Thoracic aorta (tissue), 2 donors: ENCODE data around the gene CSHL1. TPM values are rescaled to one million over a fixed set of nuclear protein-coding genes. Genes with fewer than 3 reads are reported as not detected.
A peak's percentile ranks its signal among the peaks of the same experiment; 100 is the strongest.
"Not testable (repeated sequence)": the region's sequence is repeated elsewhere in the genome, so short reads cannot be mapped to it uniquely, and the experiment has no call there.

Source experiments
- ATAC-seq: fragments of 150-250 bp; one replicate; pipeline ENCODE4 v1.8.0; 2017; ENCODE audit warnings: low read depth; ENCODE audit not compliant: insufficient number of reproducible peaks, low FRiP score
- DNase-seq: peaks from one replicate; pipeline ENCODE4 v3.0.0-alpha.2; 2020; ENCODE audit warnings: low spot score
- H3K27ac ChIP-seq, 2 donors: fragments of 200-600 bp; sonication (generic); 1 replicate in 1 of 2; 2 replicates in 1 of 2; pipeline ENCODE4 v1.5.1; 2016; ENCODE audit warnings: mild to moderate bottlenecking in 2 of 2, moderate library complexity in 2 of 2
- H3K27me3 ChIP-seq: fragments of 200-600 bp; sonication (generic); replicated peaks from 2 replicates; pipeline ENCODE4 v1.6.0; 2016; ENCODE audit warnings: mild to moderate bottlenecking; ENCODE audit not compliant: insufficient read depth
- H3K36me3 ChIP-seq: fragments of 200-600 bp; sonication (generic); one replicate; pipeline ENCODE4 v1.5.1; 2016
- H3K4me1 ChIP-seq, 2 donors: fragments of 200-600 bp; sonication (generic); 1 replicate in 1 of 2; 2 replicates in 1 of 2; pipeline versions ENCODE4 v1.5.1 to v1.6.0; 2016; ENCODE audit warnings: low read depth in 2 of 2, mild to moderate bottlenecking in 1 of 2; ENCODE audit not compliant: control insufficient read depth in 1 of 2
- H3K4me3 ChIP-seq: fragments of 200-600 bp; sonication (generic); 2 replicates; pipeline ENCODE4 v1.5.1; 2016; ENCODE audit warnings: mild to moderate bottlenecking
- H3K9me3 ChIP-seq: fragments of 200-600 bp; sonication (generic); 2 replicates; pipeline ENCODE4 v1.5.1; 2016
- total RNA-seq, 2 donors: library from RNA; depleted of rRNA; stranded (reverse); fragments of >200 nt; gene quantifications; one replicate each; pipeline versions ENCODE4 v1.1.0 to v1.2.3, GENCODE V29; 2016

CSHL1 gene
- total RNA-seq, 2 donors from 2014 or later, result not detected

DNA sequence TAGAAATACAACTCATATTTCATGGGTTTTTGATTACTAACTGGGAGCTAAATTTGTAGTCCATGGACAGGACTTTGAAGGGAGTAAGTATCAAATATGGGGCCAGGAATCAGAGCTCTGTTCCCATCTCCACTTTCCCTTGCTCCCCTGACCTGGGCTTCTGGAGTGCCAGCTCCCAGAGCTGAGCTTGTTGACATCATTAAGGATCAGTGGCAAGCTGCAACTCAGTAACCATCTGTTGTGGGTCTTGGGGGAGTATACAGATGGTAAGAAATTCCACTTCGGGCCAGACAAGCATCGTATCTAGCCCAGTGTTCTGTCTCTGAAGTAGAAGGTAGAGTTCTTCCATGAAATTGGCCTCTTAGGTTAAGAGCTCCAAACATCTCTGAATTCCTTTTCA, 9.1 kb downstream of the CSHL1 start:
- H3K9me3 ChIP-seq, DNase-seq, H3K4me3 ChIP-seq, H3K27ac ChIP-seq, ATAC-seq, H3K27me3 ChIP-seq, H3K4me1 ChIP-seq, H3K36me3 ChIP-seq: not testable (repeated sequence)

DNA sequence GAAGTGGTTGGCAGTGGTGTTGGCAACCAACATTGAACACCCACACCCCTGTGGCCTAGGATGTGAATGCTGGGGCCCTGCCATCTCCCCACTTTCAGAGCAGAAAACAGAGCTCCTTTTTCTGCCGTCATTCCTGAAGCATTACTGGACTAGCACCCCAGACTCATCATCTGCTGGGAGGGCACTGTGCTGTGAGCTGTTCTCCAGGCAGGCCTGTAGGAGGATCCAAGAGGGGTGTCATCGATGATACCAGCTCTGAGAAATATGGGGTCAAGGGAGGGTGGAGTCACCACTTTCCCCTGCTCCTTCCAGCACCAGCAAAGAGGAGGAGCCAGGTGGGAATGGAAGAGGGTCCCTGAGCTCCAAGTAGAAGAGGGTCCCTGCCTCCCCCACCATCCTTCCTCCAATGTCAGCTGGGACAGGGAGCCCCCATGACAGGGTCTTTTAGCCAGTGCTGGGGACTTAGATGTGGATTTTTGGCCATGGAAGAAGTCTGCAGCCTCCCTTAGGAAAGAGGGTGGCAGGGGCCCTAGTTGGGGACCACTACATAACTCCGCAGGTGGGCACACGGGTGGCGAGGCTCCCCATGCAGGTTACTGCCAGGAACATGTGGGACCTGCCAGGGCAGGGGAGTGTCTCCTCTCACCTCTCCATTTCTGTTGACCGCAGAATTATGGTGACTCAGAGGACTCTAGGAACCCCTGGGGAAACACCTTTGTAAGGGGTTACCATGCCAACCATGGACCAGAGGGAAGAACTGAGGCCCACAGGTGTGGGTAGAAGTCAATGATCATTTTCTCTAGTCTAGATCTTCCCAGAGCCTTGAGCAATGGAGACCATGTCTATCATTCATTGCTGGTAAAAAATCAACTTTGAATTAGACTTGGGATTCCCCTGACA, 11.9 kb downstream of the CSHL1 start:
- not testable (repeated sequence) for H3K4me3 ChIP-seq, ATAC-seq, H3K36me3 ChIP-seq, H3K27ac ChIP-seq, H3K9me3 ChIP-seq, H3K27me3 ChIP-seq, H3K4me1 ChIP-seq, DNase-seq

DNA sequence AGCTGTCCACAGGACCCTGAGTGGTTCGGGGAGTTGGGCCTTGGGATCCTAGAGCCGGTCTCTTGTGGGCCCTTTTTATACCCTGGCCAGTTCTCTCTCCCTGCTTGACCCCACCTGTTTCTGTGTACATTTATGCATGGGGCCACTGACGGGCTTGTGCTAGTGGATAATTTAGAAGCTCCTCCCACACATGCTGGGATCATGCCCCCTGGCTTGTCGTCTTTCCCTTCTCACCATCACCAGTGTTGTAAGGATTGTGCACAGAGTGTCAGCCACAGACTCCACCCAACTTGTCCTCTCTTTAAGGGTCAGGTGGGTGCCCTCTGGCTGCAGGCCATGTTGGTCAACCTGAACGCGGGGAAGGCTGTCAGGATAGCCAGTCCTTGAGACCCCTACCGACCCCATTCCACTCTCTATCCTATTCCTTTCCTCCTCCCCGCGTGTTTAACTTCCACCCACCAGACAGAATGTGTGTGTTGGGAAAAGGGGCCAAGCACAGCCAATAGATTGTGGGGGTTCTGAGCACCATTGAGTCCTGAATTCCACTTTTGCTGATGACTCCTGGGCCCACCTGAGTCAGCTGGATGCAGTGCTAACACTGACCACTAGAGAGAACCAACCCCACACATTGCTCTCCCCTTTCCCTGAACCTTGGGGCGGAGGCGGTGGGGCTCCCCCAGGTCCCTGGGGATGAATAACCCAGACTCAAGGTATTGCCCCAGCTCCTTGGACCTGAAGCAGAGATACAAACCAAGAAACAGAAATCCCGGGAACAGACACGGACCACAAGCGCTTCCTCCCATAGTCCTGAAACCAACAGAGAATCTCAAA, 14.3 kb downstream of the CSHL1 start, which contains the start of gene CSH1:
TSS of gene CSH1 (minus strand) at position 51 of the 831 bp plus-strand sequence. CDS start 63 bp downstream, outside the sequence.
- not testable (repeated sequence) for ATAC-seq, DNase-seq, H3K4me3 ChIP-seq, H3K27ac ChIP-seq, H3K36me3 ChIP-seq, H3K4me1 ChIP-seq, H3K9me3 ChIP-seq, H3K27me3 ChIP-seq

DNA sequence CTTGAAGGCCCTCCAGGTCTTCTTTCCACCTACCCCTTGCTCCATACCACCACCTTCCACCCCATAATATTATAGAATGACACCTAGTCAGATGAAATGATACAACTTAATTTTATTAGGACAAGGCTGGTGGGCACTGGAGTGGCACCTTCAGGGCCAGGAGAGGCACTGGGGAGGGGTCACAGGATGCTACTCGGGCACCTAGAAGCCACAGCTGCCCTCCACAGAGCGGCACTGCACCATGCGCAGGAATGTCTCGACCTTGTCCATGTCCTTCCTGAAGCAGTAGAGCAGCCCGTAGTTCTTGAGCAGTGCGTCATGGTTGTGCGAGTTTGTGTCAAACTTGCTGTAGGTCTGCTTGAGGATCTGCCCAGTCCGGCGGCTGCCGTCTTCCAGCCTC, 16.2 kb downstream of the CSHL1 start:
- H3K36me3 ChIP-seq, H3K9me3 ChIP-seq, DNase-seq, H3K4me3 ChIP-seq, H3K27ac ChIP-seq, H3K4me1 ChIP-seq, ATAC-seq, H3K27me3 ChIP-seq: not testable (repeated sequence)

DNA sequence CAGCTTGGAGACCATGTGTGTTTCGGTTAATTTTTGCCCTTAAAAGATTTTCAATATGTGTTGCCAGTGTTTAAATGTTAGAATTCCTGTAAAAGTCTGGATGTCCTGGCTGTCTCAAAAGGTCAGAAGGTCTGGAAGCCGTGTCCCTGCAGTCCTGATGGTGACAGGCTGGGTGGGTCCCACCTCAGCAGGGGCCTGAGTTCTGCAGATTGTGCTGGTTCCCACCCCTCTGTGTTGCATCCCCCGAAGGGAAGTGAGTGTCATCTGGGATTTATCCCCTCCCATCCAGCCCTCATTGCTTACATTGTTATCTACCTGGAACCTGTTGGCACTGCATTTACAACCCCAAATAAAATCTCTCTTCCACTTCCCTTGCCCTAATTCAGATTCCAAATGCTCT, 17.0 kb downstream of the CSHL1 start:
- H3K27me3 ChIP-seq, ATAC-seq, H3K36me3 ChIP-seq, H3K4me1 ChIP-seq, H3K9me3 ChIP-seq, H3K4me3 ChIP-seq, H3K27ac ChIP-seq, DNase-seq: not testable (repeated sequence)

DNA sequence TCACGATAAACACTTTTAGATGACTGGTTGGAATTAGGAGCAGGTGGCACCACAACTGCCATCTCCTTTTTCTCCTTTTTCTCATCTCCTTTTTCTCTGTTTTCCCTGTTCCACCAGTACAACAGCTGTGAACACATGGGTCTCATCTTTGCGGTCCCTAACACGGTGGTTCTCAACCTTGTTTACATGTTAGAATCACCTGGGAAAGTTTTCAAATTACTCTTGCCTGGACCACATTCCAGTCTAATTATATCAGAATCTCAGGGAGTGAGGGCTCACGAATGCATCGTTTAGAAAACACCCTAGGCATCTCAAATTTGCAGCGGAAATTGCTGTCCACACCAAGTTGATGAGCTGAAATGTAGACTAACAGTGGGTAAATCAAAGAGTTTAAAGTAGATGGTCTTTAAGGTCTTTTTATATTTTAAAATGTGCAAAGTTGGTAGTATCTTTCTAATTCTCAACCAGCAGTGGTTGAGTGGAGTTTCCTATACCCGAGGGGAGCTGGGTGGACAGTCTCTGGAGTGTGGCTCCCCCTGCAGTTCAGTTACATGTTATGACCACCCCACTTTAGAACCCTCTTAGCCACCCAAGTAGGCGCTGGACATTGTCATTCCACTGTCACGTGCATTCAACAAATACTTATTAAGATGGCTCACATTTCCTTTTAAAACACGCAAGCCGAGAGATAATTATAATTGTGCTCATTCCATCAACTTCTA, 18.6 kb downstream of the CSHL1 start:
- not testable (repeated sequence) for H3K27ac ChIP-seq, H3K4me1 ChIP-seq, H3K36me3 ChIP-seq, DNase-seq, H3K4me3 ChIP-seq, H3K27me3 ChIP-seq, ATAC-seq, H3K9me3 ChIP-seq

DNA sequence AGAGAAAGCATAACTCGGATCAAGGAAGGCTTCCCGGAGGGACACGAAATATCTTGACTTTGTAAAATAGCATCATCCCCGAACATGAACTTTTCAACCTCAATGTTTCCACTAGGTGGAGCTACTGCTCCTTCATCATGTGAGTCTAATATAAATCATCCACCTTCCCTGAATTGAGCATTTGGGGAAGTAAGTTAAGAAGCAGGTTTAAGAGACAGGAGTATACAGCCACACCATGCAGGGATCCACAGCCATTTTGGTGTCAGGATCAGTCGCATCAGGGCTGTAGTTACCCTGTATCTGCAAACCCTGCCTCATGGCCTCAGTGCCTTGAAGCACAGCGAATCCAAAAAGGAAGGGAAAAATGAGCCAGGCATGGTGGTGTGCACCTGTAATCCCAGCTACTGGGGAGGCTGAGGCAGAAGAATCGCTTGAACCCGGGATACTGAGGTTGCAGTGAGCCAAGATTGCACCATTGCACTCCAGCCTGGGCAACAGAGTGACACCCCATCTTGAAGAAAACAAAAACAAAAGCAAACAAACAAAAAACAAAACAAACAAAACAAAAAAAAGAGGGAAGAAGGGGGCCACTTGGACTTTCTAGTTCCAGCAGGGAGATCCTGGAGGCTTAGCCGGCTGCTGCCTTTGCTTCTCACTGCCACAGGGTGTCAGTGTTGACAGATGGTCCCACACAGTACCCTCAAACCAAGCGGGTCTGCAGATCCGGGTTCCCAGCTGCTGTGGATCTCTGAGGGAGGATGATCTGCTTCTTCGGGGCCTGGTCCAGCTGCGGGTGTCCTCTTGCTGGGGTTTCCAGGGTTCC, 21.8 kb downstream of the CSHL1 start:
- H3K4me3 ChIP-seq, DNase-seq, H3K36me3 ChIP-seq, H3K27ac ChIP-seq, H3K9me3 ChIP-seq, H3K27me3 ChIP-seq, H3K4me1 ChIP-seq: not testable (repeated sequence)
- peak; percentile 60 for ATAC-seq

DNA sequence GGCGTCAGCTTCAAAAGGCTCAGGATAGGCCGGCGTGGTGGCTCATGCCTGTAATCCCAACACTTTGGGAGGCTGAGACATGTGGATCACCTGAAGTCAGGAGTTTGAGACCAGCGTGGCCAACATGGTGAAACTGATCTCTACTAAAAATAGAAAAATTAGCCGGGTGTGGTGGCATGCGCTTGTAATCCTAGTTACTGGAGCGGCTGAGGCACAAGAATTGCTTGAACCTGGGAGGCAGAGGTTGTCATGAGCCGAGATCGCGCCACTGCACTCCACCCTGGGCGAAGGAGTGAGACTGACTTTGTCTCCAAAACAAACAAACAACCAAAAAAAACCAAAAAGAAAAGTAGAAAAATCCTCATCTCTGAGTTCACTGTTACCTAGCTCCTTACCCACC, 25.9 kb downstream of the CSHL1 start:
- H3K4me1 ChIP-seq, H3K36me3 ChIP-seq, H3K9me3 ChIP-seq, H3K27me3 ChIP-seq, H3K4me3 ChIP-seq, H3K27ac ChIP-seq, DNase-seq, ATAC-seq: not testable (repeated sequence)

DNA sequence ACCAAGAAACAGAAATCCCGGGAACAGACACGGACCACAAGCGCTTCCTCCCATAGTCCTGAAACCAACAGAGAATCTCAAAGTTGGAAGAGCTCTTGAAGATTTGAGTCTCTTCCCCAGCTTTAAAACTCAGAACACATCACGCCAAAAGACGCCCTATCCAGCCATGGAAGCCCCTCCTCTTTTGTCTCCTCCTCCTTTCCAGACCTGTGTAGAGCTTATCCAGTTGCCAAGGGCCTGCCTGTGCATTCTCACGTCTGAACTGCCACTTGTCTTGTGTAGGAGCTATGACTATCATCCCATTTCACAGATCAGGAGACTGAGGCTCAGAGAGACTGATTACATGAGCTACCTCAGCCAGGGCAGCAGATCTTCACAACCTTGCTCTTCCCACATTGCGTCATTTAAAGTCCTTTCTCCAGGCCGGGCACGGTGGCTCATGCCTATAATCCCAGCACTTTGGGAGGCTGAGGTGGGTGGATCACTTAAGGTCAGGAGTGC, 28.4 kb downstream of the CSHL1 start:
- H3K4me3 ChIP-seq, H3K27me3 ChIP-seq, H3K36me3 ChIP-seq, DNase-seq, ATAC-seq, H3K9me3 ChIP-seq, H3K27ac ChIP-seq, H3K4me1 ChIP-seq: not testable (repeated sequence)
